Activated CD8-positive, alpha-beta memory T cell treated with anti-CD3 and anti-CD28 coated beads, Interleukin-2, amount 50 U/mL, for 48 hours (primary cell): Measurements from ENCODE around the gene RASIP1.
"Not testable (repeated sequence)": the region's sequence is repeated elsewhere in the genome, so short reads cannot be mapped to it uniquely, and the experiment has no call there.

ENCODE experiments used
- DNase-seq: peaks from one replicate; pipeline ENCODE4 v3.0.0-alpha.2; 2020

The RASIP1 gene, protein sequence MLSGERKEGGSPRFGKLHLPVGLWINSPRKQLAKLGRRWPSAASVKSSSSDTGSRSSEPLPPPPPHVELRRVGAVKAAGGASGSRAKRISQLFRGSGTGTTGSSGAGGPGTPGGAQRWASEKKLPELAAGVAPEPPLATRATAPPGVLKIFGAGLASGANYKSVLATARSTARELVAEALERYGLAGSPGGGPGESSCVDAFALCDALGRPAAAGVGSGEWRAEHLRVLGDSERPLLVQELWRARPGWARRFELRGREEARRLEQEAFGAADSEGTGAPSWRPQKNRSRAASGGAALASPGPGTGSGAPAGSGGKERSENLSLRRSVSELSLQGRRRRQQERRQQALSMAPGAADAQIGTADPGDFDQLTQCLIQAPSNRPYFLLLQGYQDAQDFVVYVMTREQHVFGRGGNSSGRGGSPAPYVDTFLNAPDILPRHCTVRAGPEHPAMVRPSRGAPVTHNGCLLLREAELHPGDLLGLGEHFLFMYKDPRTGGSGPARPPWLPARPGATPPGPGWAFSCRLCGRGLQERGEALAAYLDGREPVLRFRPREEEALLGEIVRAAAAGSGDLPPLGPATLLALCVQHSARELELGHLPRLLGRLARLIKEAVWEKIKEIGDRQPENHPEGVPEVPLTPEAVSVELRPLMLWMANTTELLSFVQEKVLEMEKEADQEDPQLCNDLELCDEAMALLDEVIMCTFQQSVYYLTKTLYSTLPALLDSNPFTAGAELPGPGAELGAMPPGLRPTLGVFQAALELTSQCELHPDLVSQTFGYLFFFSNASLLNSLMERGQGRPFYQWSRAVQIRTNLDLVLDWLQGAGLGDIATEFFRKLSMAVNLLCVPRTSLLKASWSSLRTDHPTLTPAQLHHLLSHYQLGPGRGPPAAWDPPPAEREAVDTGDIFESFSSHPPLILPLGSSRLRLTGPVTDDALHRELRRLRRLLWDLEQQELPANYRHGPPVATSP

GRCh38 chr19:48740164-48740972, at the start of gene RASIP1:
Gene RASIP1 (minus strand): TSS chr19:48740610. CDS start chr19:48740282, 328 bp downstream.
- no peak for DNase-seq

DNA sequence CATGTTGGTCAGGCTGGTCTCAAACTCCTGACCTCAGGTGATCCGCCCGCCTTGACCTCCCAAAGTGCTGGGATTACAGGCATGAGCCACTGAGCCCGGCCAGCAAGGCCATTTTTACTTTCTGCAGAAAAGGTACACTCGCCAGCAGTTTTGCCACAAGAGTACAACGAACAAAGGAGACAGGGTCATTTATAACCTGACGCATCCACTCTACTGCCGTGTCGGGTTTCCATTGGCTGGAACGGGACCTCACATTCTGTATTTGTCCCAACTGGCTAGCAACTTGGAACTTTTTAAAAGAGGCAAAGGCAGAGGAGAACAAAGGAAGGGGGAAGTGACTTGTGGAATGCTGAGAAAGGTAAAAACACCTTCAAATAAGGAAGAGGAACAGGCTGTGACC, 46.9 kb upstream of the RASIP1 start:
- not testable (repeated sequence) for DNase-seq

DNA sequence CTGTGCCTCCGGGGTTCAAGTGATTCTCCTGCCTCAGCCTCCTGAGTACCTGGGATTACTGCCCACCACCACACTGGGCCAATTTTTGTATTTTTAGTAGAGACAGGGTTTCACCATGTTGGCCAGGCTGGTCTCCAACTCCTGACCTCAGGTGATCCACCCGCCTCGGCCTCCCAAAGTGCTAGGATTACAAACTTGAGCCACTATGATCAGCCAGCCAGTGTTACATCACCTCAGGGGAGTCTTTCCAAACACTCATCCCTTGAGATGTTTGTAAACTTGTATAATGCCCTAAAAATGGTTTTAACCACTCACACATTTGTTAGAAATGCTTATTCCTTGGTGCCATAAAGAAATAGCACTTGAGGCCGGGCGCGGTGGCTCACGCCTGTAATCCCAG, 46.0 kb upstream of the RASIP1 start:
- not testable (repeated sequence) for DNase-seq

DNA sequence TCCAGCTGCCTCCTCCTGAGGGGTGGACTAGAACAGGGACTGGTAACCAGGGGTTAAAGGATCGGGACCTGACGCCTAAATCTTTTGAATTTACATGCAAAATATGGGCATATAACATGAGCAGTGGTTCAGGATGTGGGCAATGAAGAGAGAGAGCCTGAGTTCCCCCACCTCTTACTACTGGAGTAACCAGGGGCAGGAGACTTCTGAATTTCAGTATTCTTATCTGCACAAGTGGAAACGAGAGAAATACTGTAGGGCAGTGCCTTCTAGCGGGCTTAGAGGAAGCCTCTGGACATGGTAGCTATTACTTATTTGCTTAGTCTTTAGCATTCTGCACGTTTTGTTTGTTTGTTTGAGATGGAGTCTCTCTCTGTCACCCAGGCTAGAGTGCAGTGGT, 44.1 kb upstream of the RASIP1 start:
- DNase-seq: no peak

DNA sequence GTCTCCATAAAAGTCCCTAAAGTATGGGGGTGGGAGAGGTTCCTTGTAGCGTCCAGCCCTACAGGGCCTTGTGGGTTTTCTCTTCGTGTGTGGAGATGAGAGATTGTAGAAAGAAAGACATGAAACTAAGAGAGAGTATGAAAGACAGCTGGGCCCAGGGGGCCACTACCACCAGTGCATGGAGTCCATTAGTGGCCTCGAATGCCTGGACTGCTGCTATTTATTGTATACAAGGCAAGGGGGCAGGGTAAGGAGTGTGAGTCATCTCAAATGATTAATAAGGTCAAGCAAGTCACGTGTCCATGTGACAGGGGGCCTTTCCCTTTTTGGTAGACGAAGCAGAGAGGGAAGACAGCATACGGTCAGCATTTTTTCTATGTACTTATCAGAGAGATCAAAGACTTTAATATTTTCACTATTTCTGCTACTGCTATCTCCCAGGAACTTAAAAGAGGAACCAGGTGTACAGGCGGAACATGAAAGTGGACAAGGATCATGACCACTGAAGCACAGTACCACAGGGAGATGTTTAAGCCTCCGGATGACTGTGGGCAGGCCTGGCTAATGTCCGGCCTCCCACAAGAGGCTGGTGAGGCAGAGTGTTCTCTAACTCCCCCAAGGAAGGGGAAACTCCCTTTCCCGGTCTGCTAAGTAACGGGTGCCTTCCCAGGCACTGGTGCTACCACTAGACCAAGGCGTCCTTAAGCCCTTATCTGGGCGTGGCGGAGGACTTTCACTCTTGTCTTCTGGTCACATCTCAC, 40.4 kb upstream of the RASIP1 start:
- no peak for DNase-seq

GRCh38 chr19:48779636-48780035, 39.2 kb upstream of the RASIP1 start:
- no peak for DNase-seq

- DNase-seq: no peak
Observed at GRCh38 chr19:48777720-48778119, 37.3 kb upstream of the RASIP1 start.

- no peak for DNase-seq
Observed at GRCh38 chr19:48777139-48777538, 36.7 kb upstream of the RASIP1 start.

DNA sequence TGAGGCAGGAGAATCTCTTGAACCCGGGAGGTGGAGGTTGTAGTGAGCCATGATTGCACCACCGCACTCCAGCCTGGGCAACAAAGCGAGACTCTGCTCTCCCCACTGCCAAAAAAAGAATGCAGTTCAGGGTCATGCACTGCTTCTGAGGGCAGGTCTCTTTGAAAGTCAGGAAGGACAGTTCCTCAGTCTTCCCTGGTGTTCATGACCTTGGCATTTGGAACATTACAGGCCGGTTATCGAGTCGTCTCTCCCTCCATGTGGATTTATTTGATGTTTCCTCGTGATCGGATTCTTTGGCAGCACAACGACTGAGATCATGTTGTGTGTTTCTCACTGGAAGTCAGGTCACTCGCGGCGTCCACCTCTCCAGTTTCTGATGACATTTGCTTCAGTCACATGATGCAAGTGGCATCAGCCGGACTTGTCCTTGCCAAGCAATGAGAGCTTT, 32.1 kb upstream of the RASIP1 start:
- no peak for DNase-seq

- DNase-seq: no peak
Observed at GRCh38 chr19:48770734-48771472, 30.5 kb upstream of the RASIP1 start.

- no peak for DNase-seq
Observed at GRCh38 chr19:48770266-48770665, 29.9 kb upstream of the RASIP1 start.

DNA sequence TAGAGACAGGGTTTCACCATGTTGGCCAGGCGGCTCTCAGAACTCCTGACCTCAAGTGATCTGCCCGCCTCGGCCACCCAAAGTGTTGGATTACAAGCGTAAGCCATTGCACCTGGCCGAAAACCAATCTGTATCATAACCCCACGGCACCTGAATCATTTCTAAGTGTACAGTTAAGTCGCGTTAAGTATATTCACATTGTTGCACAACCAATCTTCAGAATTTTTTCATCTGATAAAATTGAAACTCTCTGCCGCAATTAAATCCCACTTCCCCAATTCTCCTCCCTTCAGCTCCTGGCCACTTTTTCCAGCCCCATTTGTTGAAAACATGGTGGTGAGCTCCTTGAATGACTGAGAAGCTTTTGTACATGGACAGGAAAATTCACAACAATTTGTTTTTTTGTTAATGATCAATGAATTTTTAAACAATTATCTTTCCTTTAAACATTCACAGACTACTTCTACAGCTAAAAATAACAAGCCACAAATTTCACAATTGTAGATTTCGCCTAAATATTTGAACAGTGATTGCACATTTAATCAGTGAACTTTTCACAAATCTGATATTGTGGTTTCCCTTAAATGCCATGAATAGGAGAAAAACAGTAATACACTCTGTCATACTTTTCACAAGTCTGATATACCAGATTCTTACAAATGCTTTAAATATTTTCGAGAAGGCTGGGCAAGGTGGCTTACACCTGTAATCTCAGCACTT, 28.7 kb upstream of the RASIP1 start:
- no peak for DNase-seq

- DNase-seq: not testable (repeated sequence)
Observed at GRCh38 chr19:48768171-48768753, 27.9 kb upstream of the RASIP1 start.

- not testable (repeated sequence) for DNase-seq
Observed at GRCh38 chr19:48765816-48766215, 25.4 kb upstream of the RASIP1 start.

- no peak for DNase-seq
Observed at GRCh38 chr19:48760504-48761205, 20.2 kb upstream of the RASIP1 start.

GRCh38 chr19:48757741-48758144, 17.3 kb upstream of the RASIP1 start:
- no peak for DNase-seq

DNA sequence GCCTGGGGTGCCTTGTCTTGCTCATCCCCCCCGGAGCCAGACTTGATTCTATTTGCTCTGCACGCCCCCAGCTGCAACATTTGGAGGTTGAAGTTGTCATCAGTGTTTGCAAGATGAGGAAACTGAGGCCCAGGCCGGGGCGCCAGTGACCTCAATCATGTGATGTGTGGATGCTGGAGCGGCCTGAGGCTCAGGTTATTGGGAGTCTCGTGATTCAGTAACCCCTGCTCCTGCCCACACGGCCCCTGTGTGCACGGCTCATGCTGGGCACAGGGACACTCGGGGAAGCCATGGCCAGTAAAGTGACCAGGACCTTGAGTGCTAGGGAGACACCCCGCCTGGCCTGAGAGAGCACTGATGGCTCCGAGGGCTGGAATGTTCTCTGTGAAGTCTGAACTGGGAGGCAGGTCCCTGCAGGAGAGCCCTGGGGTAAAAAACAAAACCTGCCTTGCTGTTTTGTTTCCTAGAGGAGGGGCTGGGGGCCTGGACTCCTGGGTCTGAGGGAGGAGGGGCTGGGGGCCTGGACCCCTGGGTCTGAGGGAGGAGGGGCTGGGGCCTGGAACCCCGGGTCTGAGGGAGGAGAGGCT, 16.8 kb upstream of the RASIP1 start:
- DNase-seq: no peak

DNA sequence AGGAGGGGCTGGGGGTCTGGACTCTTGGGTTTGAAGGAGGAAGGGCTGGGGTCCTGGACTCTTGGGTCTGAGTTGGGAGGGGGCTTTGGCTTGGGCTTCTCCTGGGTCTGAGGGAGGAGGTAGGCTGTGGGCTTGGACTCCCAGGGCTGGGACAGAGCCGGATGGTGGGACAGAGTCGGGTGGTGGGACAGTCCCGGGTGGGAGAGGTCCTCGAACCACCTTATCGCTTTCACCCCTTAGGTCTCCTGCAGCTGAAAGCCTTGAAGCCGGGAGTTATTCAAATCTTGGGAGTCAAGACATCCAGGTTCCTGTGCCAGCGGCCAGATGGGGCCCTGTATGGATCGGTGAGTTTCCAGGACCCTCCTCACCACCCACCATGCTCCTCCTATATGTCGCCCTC, 16.3 kb upstream of the RASIP1 start:
- no peak for DNase-seq

GRCh38 chr19:48756212-48756611, 15.8 kb upstream of the RASIP1 start:
- no peak for DNase-seq
